Epithelial cell of alveolus of lung (primary cell): ENCODE data around the gene ZBTB6. TPM values are rescaled to one million over a fixed set of nuclear protein-coding genes. Genes with fewer than 3 reads are reported as not detected.

Experiments
- total RNA-seq: library from RNA; depleted of rRNA; stranded (reverse); fragments of >200 nt; gene quantifications from 2 replicates; pipeline ENCODE4 v1.2.1, GENCODE V29; 2015

Gene ZBTB6, protein sequence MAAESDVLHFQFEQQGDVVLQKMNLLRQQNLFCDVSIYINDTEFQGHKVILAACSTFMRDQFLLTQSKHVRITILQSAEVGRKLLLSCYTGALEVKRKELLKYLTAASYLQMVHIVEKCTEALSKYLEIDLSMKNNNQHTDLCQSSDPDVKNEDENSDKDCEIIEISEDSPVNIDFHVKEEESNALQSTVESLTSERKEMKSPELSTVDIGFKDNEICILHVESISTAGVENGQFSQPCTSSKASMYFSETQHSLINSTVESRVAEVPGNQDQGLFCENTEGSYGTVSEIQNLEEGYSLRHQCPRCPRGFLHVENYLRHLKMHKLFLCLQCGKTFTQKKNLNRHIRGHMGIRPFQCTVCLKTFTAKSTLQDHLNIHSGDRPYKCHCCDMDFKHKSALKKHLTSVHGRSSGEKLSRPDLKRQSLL
- total RNA-seq: 7.2 and 10.2 TPM in 2 replicates

GRCh38 chr9:122912964-122913673 is at the start of gene ZBTB6:
Gene ZBTB6, minus strand, starts transcription at chr9:122913323. Its CDS starts 1,251 bp downstream, at chr9:122912072.

GRCh38 chr9:122940749-122941581 is 27.8 kb upstream of the ZBTB6 start, which contains the start of gene RABGAP1:
Gene RABGAP1, plus strand, starts transcription at chr9:122941020. Its CDS starts 16,040 bp downstream, at chr9:122957060.

GRCh38 chr9:122931226-122932121 is 18.4 kb upstream of the ZBTB6 start, which contains the start of gene ZBTB26:
Gene ZBTB26, minus strand, starts transcription at chr9:122931512. Its CDS starts 11,578 bp downstream, at chr9:122919934.

DNA sequence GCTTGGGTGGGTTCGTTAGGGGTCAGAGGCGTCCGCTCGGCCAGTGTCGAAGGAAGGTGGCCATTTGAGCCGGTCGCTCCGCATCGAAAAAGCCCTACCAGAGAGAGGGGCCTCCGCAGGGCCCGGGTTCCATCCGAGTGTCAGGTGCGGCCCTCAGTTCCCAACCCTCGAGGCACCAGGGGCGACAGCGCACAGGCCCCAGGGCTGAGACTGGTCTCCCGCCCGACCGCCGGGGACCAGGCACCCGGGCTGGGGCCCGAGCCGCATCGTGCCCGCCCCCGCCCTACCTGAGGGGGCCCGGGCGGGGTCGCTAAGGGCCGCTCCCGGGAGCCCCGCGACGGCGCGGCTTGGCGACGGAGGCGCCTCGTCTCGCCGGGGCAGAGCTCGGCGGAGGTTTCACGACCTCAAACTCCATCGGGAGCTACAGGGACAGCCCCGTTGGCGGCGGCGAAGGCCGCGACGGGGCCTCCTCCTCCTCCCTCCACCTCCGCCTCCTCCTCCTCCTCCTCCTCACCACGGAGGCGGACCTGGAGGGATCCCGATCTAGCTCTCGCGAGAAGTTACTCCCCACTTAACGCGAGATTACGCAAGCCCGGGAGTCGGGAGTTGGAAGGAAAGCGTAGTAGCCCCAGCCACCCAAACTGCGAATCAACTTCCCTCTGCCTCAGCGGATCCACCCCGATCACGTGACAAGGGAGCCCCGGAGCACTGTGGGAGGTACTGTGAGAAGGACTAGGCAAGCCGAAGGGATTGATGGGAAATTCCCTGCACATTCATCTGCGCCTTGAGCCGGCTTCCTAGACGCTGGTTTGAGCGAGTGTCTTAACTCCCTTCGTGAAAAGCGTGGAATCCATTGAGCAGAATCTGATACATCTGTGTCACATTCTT is 8.1 kb downstream of the ZBTB6 start, which contains the start of gene RC3H2:
TSS of gene RC3H2 (minus strand) at position 537 of the 888 bp plus-strand sequence. CDS start 7,850 bp downstream, outside the sequence.

Other genes starting within 250 kb of the ZBTB6 start
- gene OR1L3, start 238.2 kb downstream of the ZBTB6 start, total RNA-seq: not detected in 2 replicates
- not detected in 2 replicates for gene OR1L4, start 189.3 kb downstream of the ZBTB6 start, total RNA-seq
- not detected in 2 replicates for gene OR1L6, start 171.0 kb downstream of the ZBTB6 start, total RNA-seq
- gene OR5C1, start 124.4 kb downstream of the ZBTB6 start, total RNA-seq: not detected in 2 replicates
- gene OR1K1, start 113.2 kb downstream of the ZBTB6 start, total RNA-seq: not detected in 2 replicates
- gene PDCL, start 84.7 kb downstream of the ZBTB6 start, total RNA-seq: 19.7 and 24.4 TPM in 2 replicates
- gene RC3H2, start 8.0 kb downstream of the ZBTB6 start, total RNA-seq: 26.6 and 30.6 TPM in 2 replicates
- 3.4 and 5.0 TPM in 2 replicates for gene ZBTB26, start 18.2 kb upstream of the ZBTB6 start, total RNA-seq
- 10.3 and 23.0 TPM in 2 replicates for gene RABGAP1, start 27.7 kb upstream of the ZBTB6 start, total RNA-seq
- 0.13 TPM in 1 of 2 replicates, not detected in the other for gene GPR21, start 120.3 kb upstream of the ZBTB6 start, total RNA-seq